HepG2 (cell line): ENCODE data around the gene C20orf204. TPM values are rescaled to one million over a fixed set of nuclear protein-coding genes. Genes with fewer than 3 reads are reported as not detected.

Source experiments
- ATF5 ChIP-seq: sonication (generic); formaldehyde crosslinking; IDR thresholded peaks from 2 replicates; pipeline ENCODE4 v1.4.0; 2020; ENCODE audit warnings: mild to moderate bottlenecking, low read depth, missing genetic modification reagents
- HOXA9 ChIP-seq: sonication (generic); formaldehyde crosslinking; IDR thresholded peaks from 2 replicates; pipeline ENCODE4 v1.8.1; 2022; ENCODE audit warnings: missing genetic modification reagents, mild to moderate bottlenecking, moderate library complexity, borderline replicate concordance
- MAZ ChIP-seq, 2 experiments: sonication (generic) in 1 of 2; formaldehyde crosslinking in 1 of 2; IDR thresholded peaks; 2 replicates each; pipeline versions ENCODE4 v1.5.0 to v1.6.1; 2012 to 2020; ENCODE audit warnings: low read depth in 2 of 2, mild to moderate bottlenecking in 2 of 2, borderline replicate concordance in 1 of 2, improper control_type of control experiment in 1 of 2, low read length in 1 of 2, missing genetic modification reagents in 1 of 2, moderate library complexity in 1 of 2
- NFYC ChIP-seq: IDR thresholded peaks from 2 replicates; pipeline ENCODE4 v1.6.1; 2016; ENCODE audit warnings: missing genetic modification reagents, missing compliant biosample characterization
- ZFP1 ChIP-seq: IDR thresholded peaks from 2 replicates; pipeline ENCODE4 v1.6.1; 2016
- ZNF263 ChIP-seq: sonication (generic); formaldehyde crosslinking; IDR thresholded peaks from 2 replicates; pipeline ENCODE4 v1.4.0; 2020; ENCODE audit warnings: missing genetic modification reagents
- ZNF646 ChIP-seq: sonication (generic); formaldehyde crosslinking; IDR thresholded peaks from 2 replicates; pipeline ENCODE4 v1.9.0; 2021; ENCODE audit warnings: mild to moderate bottlenecking, missing genetic modification reagents
- ZNF720 ChIP-seq: sonication (generic); formaldehyde crosslinking; IDR thresholded peaks from 2 replicates; pipeline ENCODE4 v1.4.0; 2020; ENCODE audit warnings: missing genetic modification reagents
- ZNF770 ChIP-seq: sonication (generic); formaldehyde crosslinking; IDR thresholded peaks from 2 replicates; pipeline ENCODE4 v1.5.0; 2020; ENCODE audit warnings: mild to moderate bottlenecking, missing genetic modification reagents
- ZSCAN25 ChIP-seq: sonication (generic); formaldehyde crosslinking; IDR thresholded peaks from 2 replicates; pipeline ENCODE4 v1.8.0; 2022; ENCODE audit warnings: mild to moderate bottlenecking, missing genetic modification reagents
- polyA plus RNA-seq, 8 experiments: library from polyadenylated mRNA; depleted of rRNA in 3 of 8; stranded (reverse) in 7 of 8; unstranded in 1 of 8; fragments of >200 nt; fragmentation: Illumina TruSeq in 4 of 8; extraction: Trizol in 4 of 8; gene quantifications; 2 replicates each; pipeline versions ENCODE4 v1.2.1 to v1.2.3, GENCODE V29; 2011 to 2016; ENCODE audit warnings: low read depth in 4 of 8, missing spikeins in 1 of 8, mixed read lengths in 1 of 8; ENCODE audit not compliant: insufficient read depth in 1 of 8
- total RNA-seq, 5 experiments: library from RNA; depleted of rRNA; stranded (reverse); fragments of >200 nt; fragmentation: Illumina TruSeq; extraction: Trizol; gene quantifications; 2 replicates each; pipeline ENCODE4 v1.2.3, GENCODE V29; 2016; ENCODE audit warnings: low read depth in 1 of 5
- TF ChIP-seq, protein P1 (sequence below): sonication (generic); formaldehyde crosslinking; IDR thresholded peaks from 2 replicates; pipeline ENCODE4 v1.4.0; 2020; ENCODE audit warnings: missing genetic modification reagents, mild to moderate bottlenecking, borderline replicate concordance
- TF ChIP-seq, protein P2 (sequence below): sonication (generic); formaldehyde crosslinking; IDR thresholded peaks from 2 replicates; pipeline ENCODE4 v1.4.0; 2020; ENCODE audit warnings: mild to moderate bottlenecking, low read depth, missing genetic modification reagents

Gene C20orf204
- total and polyA plus RNA-seq, 2 of the 13 experiments (the other 11 are each of a cell fraction or from before 2014, with no cell fraction given), result 22.1 to 80.0 TPM

- TF ChIP-seq ZNF646 (CRISPR knock-in tag) (no peak), NFYC (CRISPR knock-in tag) (no peak), HOXA9 (CRISPR knock-in tag) (0 out of 2 replicates have a peak, but pooled peaks have one; percentile 70), ZNF263 (CRISPR knock-in tag) (peak; percentile 92), ZSCAN25 (CRISPR knock-in tag) (peak; percentile 83), ATF5 (CRISPR knock-in tag) (0 out of 2 replicates have a peak, but pooled peaks have one; percentile 71), ZFP1 (CRISPR knock-in tag) (no peak), MAZ (IDR thresholded peaks at IDR 0.05; ENCODE audit: borderline replicate concordance, low read depth, low read length) (0 out of 2 replicates have a peak, but pooled peaks have one; percentile 19), MAZ (CRISPR knock-in tag; IDR thresholded peaks at IDR 0.05; ENCODE audit: low read depth) (peak; percentile 84), ZNF720 (CRISPR knock-in tag) (peak; percentile 30; the same call in 1 of the 2 replicates), ZNF770 (no peak)
- TF ChIP-seq, protein P1, sequence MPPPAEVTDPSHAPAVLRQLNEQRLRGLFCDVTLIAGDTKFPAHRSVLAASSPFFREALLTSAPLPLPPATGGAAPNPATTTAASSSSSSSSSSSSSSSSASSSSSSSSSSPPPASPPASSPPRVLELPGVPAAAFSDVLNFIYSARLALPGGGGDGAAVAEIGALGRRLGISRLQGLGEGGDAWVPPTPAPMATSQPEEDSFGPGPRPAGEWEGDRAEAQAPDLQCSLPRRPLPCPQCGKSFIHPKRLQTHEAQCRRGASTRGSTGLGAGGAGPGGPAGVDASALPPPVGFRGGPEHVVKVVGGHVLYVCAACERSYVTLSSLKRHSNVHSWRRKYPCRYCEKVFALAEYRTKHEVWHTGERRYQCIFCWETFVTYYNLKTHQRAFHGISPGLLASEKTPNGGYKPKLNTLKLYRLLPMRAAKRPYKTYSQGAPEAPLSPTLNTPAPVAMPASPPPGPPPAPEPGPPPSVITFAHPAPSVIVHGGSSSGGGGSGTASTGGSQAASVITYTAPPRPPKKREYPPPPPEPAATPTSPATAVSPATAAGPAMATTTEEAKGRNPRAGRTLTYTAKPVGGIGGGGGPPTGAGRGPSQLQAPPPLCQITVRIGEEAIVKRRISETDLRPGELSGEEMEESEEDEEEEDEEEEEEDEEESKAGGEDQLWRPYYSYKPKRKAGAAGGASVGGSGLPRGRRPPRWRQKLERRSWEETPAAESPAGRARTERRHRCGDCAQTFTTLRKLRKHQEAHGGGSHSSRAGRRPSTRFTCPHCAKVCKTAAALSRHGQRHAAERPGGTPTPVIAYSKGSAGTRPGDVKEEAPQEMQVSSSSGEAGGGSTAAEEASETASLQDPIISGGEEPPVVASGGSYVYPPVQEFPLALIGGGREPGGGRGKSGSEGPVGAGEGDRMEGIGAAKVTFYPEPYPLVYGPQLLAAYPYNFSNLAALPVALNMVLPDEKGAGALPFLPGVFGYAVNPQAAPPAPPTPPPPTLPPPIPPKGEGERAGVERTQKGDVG (CRISPR knock-in tag), result no peak
- TF ChIP-seq, protein P2, sequence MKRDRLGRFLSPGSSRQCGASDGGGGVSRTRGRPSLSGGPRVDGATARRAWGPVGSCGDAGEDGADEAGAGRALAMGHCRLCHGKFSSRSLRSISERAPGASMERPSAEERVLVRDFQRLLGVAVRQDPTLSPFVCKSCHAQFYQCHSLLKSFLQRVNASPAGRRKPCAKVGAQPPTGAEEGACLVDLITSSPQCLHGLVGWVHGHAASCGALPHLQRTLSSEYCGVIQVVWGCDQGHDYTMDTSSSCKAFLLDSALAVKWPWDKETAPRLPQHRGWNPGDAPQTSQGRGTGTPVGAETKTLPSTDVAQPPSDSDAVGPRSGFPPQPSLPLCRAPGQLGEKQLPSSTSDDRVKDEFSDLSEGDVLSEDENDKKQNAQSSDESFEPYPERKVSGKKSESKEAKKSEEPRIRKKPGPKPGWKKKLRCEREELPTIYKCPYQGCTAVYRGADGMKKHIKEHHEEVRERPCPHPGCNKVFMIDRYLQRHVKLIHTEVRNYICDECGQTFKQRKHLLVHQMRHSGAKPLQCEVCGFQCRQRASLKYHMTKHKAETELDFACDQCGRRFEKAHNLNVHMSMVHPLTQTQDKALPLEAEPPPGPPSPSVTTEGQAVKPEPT (CRISPR knock-in tag), result no peak
These were observed 29.3 kb downstream of the C20orf204 start (continued) for GRCh38 chr20:64065062-64065973.
